Suprapubic skin (tissue), 3 donors: ENCODE measurements around the gene EXD3.

Experiments used
- CTCF ChIP-seq, 2 donors: fragments of 200-600 bp in 1 of 2; fragments of 450-650 bp in 1 of 2; sonication (generic) in 1 of 2; IDR thresholded peaks; one replicate each; pipeline ENCODE4 v1.5.1; 2016 to 2019; ENCODE audit warnings: antibody characterized with exemption in 2 of 2, mild to moderate bottlenecking in 1 of 2, moderate library complexity in 1 of 2
- POLR2AphosphoS5 ChIP-seq, 3 donors: sonication (generic); formaldehyde crosslinking; IDR thresholded peaks; one replicate each; pipeline ENCODE4 v1.6.1; 2017; ENCODE audit warnings: antibody characterized with exemption in 3 of 3

DNA sequence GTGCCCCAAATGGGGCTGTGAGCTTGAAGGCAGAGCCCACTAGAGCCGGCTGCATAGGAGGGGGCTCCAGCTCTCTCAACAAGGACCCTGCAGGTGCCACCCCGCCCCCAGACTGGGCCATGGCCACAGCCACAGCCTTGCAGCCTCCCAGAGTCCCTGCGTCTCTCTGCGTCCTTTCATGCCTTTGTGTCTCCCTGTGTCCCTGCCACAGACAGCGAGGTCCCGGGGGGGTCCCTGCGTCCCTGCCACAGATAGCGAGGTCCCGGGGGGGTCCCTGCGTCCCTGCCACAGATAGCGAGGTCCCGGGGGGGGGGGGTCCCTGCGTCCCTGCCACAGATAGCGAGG, 6.6 kb upstream of the EXD3 start:
- TF ChIP-seq CTCF (IDR thresholded peaks at IDR 0.05) (no peak), POLR2AphosphoS5 (IDR thresholded peaks at IDR 0.05) (no peak)
